EL (cell line): ENCODE measurements around the gene SYT13.
A peak's percentile ranks its signal among the peaks of the same experiment; 100 is the strongest.

Experiments
- DNase-seq: peaks from one replicate; pipeline ENCODE4 v3.0.0-alpha.2; 2016

The SYT13 gene

GRCh38 chr11:45305874-45306623, 19.9 kb upstream of the SYT13 start:
- no peak for DNase-seq

DNA sequence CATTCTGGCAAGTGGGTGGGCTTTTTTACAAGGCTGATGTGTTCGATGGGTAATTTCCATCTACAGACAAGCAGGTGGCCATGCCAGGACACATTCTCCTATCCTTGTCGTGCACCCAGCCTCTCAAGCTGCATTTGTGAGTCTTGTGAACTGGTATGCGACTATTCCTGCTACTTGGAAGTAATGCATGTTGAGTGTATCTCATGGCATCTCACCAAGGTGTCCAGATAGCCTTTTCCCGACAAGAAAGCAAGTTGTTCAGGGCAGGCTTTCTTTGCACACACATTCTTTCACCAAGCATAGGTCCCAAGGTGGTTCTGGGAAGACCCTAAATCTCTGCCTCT, 18.8 kb upstream of the SYT13 start:
- DNase-seq: no peak

DNA sequence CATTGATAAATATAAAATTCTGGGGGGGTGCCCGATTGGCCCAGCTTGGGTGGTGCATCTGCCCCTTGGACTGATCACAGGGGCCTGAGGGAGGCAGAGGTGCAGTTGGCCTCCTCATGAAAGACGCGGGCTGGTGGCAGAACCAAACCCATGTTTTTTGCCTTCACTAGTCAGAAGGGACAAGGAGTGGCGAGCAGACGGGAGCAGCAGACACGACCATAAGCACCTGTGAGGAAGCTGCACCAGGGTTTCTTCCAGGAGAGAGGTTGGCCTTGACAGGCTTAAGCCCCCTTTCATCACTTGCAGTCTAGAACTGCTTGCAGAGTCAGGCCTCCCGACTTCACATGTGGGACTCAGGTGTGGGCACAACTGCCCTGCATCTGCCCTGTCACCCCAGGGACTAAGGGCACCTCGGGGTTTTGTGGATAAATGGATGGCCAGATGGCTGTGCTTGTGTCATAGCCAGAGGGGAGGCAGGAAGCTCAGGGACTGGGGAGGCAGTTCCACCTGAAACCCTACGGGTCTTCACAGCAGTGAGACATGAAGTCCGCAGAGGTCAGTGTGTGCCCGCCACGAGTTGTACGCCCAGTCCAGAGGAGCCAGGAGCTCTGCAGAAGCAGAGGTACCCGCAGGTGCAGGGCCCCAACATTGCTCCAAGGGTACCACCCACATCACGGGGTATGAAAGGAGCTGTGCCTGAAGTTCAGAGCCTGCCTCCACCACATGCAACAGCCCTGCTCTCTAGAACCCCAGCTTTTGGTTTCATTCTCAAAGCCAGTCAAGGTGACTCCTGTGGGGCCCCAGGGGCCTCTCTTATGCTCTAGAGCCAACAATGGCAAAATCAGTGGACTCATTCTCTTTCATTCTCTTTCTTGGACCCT, 18.2 kb upstream of the SYT13 start:
- no peak for DNase-seq

DNA sequence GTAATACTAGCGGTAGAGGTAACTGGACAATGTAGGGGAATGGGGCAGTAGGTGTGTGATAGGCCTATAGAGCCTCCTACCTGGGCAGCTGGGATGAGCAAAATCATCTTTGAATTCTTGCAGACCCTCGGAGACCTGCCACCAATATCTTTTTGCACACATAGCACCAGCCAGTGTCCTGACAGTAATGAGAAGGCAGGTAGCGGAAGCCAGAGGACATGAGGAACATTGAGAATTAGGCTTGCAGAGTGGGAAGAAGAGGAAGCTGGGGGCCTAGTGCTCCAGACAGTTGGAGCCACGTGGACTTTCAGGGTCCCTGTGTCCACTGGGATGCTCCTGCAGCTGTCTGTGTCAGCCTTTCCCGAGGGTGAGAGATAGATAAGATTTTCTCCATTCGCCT, 17.2 kb upstream of the SYT13 start:
- DNase-seq: no peak

GRCh38 chr11:45301537-45302246, 15.6 kb upstream of the SYT13 start:
- DNase-seq: no peak

DNA sequence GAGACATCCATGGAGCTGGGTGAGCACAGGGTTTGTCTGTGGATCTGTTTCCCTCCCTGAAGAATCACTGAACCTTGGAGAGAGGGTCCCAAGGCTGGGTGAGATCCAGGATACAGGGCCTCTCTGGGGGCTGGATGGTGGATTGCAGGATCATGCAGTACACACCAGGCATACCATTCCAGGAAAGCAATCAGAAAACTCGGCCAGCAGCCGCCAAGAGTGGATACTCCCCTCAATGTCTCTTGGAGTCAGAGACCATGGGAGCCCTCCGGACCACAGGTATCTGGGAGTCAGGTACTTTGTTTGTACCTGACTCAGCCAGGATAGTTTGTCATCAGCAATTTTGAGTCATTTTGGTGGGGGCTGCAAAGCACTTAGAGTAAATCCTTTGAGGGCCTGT, 14.6 kb upstream of the SYT13 start:
- no peak for DNase-seq

GRCh38 chr11:45298718-45299117, 12.6 kb upstream of the SYT13 start:
- DNase-seq: no peak

DNA sequence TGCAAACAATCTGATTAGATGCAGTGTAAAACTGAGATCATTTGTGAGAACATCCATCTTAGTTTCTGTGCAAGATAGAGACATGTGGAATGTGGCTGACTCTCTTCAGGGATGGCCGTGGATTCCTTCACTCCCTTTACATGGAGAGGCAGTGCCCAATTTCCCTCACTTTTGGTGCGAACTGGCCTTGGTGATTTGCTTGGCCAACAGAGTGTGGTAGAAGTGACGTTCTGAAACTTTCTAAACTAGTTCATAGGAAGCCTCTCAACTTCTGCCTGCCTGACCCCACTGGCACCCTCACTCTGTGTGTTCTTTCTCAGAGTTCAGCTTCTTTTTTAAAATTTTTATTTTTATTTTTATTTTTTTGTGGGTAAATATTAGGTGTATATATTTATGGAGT, 9.9 kb upstream of the SYT13 start:
- no peak for DNase-seq

DNA sequence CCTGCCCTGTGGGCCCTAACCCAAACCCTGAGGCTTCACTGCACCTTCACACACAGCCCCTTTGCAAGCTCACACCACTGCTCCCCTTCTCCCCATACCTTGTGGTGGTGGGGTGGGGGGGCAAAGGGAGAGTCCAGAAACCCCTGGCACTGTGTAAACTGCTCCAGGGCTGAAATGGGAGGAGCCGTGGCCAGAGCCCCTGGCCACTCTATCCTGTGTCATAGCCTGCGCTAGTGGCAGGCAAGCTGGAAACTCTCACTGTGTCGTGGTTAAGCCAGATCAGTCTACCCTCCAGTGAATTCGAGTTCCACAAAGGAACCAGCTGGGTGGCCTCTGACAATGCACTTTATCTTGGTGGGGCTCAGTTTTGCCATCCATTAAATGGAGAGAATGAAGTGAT, 8.4 kb upstream of the SYT13 start:
- DNase-seq: no peak

DNA sequence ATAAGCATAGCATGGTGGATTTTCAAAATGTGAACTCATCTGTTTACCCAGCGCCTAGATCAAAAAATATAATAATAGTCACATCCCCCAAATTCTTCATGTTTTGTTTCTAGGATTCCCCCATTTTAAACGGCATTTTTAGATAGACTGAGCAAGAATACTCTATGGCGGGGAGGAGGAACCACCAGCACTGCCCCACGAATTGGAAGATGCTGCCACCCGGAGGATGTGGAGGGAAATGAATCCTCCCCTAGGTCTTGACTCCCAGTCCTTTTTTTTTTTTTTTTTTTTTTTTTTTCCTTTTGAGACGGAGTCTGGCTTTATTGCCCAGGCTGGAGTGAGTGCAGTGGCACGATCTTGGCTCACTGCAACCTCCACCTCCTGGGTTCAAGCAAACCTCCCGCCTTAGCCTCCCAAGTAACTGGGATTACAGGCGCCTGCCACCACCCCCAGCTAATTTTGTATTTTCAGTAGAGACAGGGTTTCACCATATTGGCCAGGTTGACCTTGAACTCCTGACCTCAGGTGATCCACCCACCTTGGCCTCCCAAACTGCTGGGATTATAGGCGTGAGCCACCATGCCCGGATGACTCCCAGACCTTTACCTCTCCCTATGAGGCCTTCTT, 7.5 kb upstream of the SYT13 start:
- DNase-seq: peak; percentile 73

DNA sequence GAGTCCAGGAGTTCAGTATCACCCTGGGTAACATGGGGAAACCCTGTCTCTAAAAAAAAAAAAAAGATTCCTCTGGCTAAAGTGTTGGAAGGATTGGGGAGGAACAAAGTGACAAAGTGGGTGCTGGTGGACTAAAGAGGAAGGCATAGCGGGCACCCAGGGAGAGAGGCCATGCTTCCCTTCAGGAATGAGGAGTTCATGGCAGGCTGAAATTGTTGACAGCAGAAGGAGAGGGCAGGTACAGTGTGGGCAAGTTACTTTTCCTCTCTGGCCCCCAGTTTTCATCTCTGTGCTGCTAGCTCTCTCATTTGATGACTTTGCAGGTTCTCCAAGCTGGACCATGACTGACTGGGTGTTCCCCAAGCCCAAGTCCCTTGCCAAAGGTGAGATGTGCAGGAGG, 4.4 kb upstream of the SYT13 start:
- no peak for DNase-seq

- DNase-seq: peak; percentile 66
Observed at GRCh38 chr11:45289369-45289768, 3.2 kb upstream of the SYT13 start.

DNA sequence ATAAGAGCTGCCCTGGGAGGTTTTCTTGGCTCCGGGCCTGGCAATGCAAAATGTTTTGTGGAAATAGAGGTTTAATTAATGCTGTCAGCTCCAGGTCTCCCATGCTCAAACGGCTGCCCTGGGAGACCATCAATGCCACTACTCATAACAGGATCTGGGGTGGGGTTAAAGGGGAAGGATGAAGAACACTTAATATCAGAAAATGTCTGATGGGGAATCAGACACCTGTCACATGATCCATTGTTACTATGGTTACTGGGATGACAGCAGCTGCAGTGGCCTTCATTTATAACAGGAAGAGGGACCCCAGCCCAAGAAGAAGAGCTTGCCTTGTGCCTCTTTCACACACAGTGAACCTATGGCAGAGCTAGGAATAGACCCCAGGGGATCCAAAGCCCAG, 2.2 kb upstream of the SYT13 start:
- DNase-seq: no peak

GRCh38 chr11:45287316-45287903, 1.3 kb upstream of the SYT13 start:
- DNase-seq: no peak

DNA sequence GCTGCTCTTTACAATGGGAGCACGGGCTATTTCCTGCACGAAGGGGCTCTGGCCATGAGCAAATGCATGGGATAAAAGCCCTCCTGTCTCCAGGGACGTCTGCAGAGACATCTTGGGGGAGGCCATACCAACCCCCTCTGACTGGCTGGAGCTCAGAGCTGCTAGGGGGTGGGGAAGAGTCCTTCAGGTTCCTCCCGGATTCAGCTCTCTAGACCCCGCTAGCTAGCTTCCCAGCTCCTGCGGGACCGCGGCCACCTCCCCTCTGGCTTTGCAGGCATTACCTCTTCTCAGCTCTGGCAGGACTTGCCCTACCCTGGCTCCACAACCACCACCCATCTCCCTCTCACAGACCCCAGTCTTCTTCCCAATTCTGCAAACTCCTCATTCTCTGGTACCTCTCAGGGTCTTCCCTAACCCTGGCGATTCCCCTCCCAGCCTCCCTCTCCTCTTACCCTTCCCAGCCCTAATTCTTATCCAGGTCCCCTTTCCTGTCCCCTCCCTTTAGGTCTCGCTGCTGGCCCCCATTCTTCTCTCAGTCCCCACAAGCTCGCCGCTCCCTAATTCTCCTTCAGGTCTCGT, 802 bp downstream of the SYT13 start:
- no peak for DNase-seq

DNA sequence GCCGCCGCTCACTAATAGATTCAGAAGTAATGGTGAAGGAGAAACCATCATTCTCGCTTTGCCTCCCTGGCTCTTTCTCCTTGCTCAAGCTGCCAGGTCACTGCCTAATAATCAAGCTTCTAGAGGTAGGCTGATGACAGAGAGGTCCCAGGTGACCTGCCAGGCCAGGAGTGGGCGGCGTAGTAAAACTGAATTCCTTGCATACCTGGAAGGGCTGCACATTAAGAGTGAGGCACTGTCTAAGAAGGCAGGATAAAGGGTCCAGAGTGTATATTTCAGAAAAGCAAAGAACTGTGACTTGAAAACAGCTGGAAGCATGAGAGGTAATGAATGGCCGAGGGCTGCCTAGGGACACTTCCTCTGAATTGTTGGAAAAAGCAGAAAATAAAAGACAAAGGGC, 4.1 kb downstream of the SYT13 start:
- DNase-seq: no peak

- no peak for DNase-seq
Observed at GRCh38 chr11:45280449-45280848, 5.7 kb downstream of the SYT13 start.

- no peak for DNase-seq
Observed at GRCh38 chr11:45279645-45280044, 6.5 kb downstream of the SYT13 start.

DNA sequence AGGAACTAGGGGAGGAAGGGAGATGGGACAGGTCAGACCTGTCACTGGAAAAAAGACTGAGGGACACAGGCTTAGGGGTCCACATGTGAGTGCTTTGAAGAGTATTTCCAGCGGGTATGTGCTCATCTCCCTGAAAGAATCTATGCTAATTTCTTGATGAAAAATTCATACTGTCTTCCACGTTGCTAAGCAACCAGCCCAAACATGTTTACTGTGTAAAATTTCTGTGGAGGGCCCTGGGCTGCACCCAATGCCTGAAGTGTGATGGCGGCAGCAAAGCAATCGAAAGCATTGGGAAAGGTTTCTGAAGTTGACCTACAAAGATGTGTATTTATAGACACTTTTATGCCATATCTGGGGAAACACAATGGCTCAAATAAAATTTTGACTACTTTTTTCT, 7.4 kb downstream of the SYT13 start:
- DNase-seq: no peak

- DNase-seq: peak; percentile 3
Observed at GRCh38 chr11:45275828-45276227, 10.3 kb downstream of the SYT13 start.

DNA sequence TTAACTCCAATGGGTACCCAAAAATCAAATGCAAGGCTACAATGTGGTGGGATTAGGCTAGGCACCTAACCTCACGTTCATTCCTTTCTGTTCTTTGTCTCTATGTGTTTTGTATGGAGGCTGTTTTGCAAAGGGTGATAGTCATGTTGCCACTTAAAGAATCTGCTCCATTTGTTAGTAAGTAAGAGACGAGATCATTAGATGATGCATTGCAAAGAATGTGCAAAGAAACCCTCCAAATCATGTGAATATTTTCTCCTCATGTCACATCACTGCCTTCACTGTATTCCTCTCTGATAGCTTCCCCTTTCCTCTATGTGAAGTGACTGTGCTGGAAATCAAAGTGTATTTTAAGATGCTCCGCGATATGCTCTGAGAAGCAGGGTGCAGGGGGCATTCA, 11.9 kb downstream of the SYT13 start:
- DNase-seq: no peak

DNA sequence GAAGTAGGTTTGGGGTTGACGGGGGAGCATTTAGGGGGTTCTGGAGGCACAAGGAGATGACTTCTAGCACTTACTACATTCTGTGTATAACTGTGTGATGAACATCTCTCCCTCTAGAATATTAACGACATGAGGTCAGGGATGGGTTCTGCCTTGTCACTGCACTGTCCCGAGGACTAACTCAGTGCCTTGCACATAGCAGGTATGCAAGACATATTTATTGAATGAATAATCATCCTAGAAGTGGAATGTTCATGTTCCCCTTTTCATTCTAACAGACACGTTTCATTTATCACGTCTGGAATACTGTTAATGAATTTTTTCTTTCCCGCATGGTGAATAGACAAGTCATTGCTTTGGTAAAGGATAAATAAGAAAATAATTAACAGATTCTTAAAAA, 12.6 kb downstream of the SYT13 start:
- no peak for DNase-seq

GRCh38 chr11:45272701-45273100, 13.4 kb downstream of the SYT13 start:
- DNase-seq: no peak
